HepG2 (cell line): ENCODE measurements around the gene ST6GALNAC4. TPM values are rescaled to one million over a fixed set of nuclear protein-coding genes. Genes with fewer than 3 reads are reported as not detected.

Experiments used
- GABPB1 ChIP-seq: IDR thresholded peaks from 2 replicates; pipeline ENCODE4 v1.6.1; 2016; ENCODE audit warnings: mild to moderate bottlenecking, missing genetic modification reagents, moderate library complexity, missing compliant biosample characterization
- HMG20A ChIP-seq: IDR thresholded peaks from 2 replicates; pipeline ENCODE4 v1.6.1; 2016; ENCODE audit warnings: borderline replicate concordance
- HNRNPLL ChIP-seq: fragments of 200-400 bp; formaldehyde crosslinking; IDR thresholded peaks from 2 replicates; pipeline ENCODE4 v1.6.1; 2017; ENCODE audit warnings: mild to moderate bottlenecking, low read depth, low read length; ENCODE audit not compliant: poor library complexity, severe bottlenecking
- KLF9 ChIP-seq: IDR thresholded peaks from 2 replicates; pipeline ENCODE4 v1.6.1; 2016; ENCODE audit warnings: low read depth
- LRRFIP1 ChIP-seq: sonication (generic); formaldehyde crosslinking; conservative IDR thresholded peaks from 2 replicates; pipeline ENCODE4 v1.4.0; 2020; ENCODE audit warnings: missing genetic modification reagents
- NCOA5 ChIP-seq: sonication (generic); formaldehyde crosslinking; IDR thresholded peaks from 2 replicates; pipeline ENCODE4 v1.4.0; 2020; ENCODE audit warnings: missing genetic modification reagents
- PRDM10 ChIP-seq: sonication (generic); formaldehyde crosslinking; IDR thresholded peaks from 2 replicates; pipeline ENCODE4 v1.4.0; 2020; ENCODE audit warnings: low read depth, missing genetic modification reagents
- RARG ChIP-seq: sonication (generic); formaldehyde crosslinking; IDR thresholded peaks from 2 replicates; pipeline ENCODE4 v1.4.0; 2020; ENCODE audit warnings: low read depth, mild to moderate bottlenecking, missing genetic modification reagents
- SMC3 ChIP-seq: IDR thresholded peaks from 2 replicates; pipeline ENCODE4 v1.6.1; 2011; ENCODE audit warnings: low read length, improper control_type of control experiment
- SSRP1 ChIP-seq: IDR thresholded peaks from 2 replicates; pipeline ENCODE4 v1.6.1; 2016; ENCODE audit warnings: control low read depth
- ZFP82 ChIP-seq: sonication (generic); formaldehyde crosslinking; IDR thresholded peaks from 2 replicates; pipeline ENCODE4 v1.5.1; 2020; ENCODE audit warnings: mild to moderate bottlenecking, missing genetic modification reagents, borderline replicate concordance
- ZNF382 ChIP-seq: sonication (generic); formaldehyde crosslinking; IDR thresholded peaks from 2 replicates; pipeline ENCODE4 v1.5.0; 2020; ENCODE audit warnings: missing genetic modification reagents, mild to moderate bottlenecking, borderline replicate concordance
- ZNF746 ChIP-seq: sonication (generic); formaldehyde crosslinking; IDR thresholded peaks from 2 replicates; pipeline ENCODE4 v1.8.0; 2022; ENCODE audit warnings: mild to moderate bottlenecking, missing genetic modification reagents
- ZNF816 ChIP-seq: sonication (generic); formaldehyde crosslinking; IDR thresholded peaks from 2 replicates; pipeline ENCODE4 v1.8.0; 2022; ENCODE audit warnings: missing genetic modification reagents, mild to moderate bottlenecking, borderline replicate concordance
- polyA plus RNA-seq, 8 experiments: library from polyadenylated mRNA; depleted of rRNA in 3 of 8; stranded (reverse) in 7 of 8; unstranded in 1 of 8; fragments of >200 nt; fragmentation: Illumina TruSeq in 4 of 8; extraction: Trizol in 4 of 8; gene quantifications; 2 replicates each; pipeline versions ENCODE4 v1.2.1 to v1.2.3, GENCODE V29; 2011 to 2016; ENCODE audit warnings: low read depth in 4 of 8, missing spikeins in 1 of 8, mixed read lengths in 1 of 8; ENCODE audit not compliant: insufficient read depth in 1 of 8
- total RNA-seq, 5 experiments: library from RNA; depleted of rRNA; stranded (reverse); fragments of >200 nt; fragmentation: Illumina TruSeq; extraction: Trizol; gene quantifications; 2 replicates each; pipeline ENCODE4 v1.2.3, GENCODE V29; 2016; ENCODE audit warnings: low read depth in 1 of 5
- TF ChIP-seq, protein P1 (sequence below): sonication (generic); formaldehyde crosslinking; IDR thresholded peaks from 2 replicates; pipeline ENCODE4 v1.4.0; 2020; ENCODE audit warnings: missing genetic modification reagents
- TF ChIP-seq, protein P2 (sequence below): IDR thresholded peaks from 2 replicates; pipeline ENCODE4 v1.6.1; 2016; ENCODE audit warnings: missing genetic modification reagents, missing compliant biosample characterization
- TF ChIP-seq, protein P3 (sequence below), 2 experiments: sonication (generic) in 1 of 2; formaldehyde crosslinking in 1 of 2; IDR thresholded peaks; 2 replicates each; pipeline versions ENCODE4 v1.5.1 to v1.6.1; 2011 to 2020; ENCODE audit warnings: borderline replicate concordance in 1 of 2, low read depth in 1 of 2, low read length in 1 of 2, mild to moderate bottlenecking in 1 of 2, missing genetic modification reagents in 1 of 2, moderate library complexity in 1 of 2

ST6GALNAC4 gene
- total and polyA plus RNA-seq, 2 of the 13 experiments (the other 11 are each of a cell fraction or from before 2014, with no cell fraction given): 18.8 to 27.7 TPM

DNA sequence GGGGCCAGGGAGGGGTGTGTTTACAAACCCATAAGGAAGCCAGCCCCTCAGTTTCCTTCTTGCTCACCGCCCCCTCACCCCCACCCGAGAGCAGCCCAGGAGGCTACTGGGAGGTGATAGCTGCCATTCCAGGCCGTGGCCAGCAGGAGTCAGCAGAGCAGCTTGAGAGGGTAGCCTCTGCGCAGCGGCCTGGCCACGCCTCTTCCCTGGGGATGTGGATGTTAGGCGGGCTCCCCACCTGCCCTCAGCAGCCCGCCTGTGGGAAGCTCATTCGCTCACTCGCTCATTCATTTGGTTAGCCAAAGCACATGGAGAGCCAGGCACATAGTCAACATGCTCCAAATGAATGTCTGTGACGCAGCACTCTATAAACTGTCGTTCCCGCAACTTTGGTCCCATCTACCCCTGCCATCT lies 26.9 kb upstream of the ST6GALNAC4 start (continued):
- TF ChIP-seq, protein P1, sequence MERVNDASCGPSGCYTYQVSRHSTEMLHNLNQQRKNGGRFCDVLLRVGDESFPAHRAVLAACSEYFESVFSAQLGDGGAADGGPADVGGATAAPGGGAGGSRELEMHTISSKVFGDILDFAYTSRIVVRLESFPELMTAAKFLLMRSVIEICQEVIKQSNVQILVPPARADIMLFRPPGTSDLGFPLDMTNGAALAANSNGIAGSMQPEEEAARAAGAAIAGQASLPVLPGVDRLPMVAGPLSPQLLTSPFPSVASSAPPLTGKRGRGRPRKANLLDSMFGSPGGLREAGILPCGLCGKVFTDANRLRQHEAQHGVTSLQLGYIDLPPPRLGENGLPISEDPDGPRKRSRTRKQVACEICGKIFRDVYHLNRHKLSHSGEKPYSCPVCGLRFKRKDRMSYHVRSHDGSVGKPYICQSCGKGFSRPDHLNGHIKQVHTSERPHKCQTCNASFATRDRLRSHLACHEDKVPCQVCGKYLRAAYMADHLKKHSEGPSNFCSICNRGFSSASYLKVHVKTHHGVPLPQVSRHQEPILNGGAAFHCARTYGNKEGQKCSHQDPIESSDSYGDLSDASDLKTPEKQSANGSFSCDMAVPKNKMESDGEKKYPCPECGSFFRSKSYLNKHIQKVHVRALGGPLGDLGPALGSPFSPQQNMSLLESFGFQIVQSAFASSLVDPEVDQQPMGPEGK (CRISPR knock-in tag): peak; percentile 71
- TF ChIP-seq HMG20A (CRISPR knock-in tag): no peak
- no peak for TF ChIP-seq ZNF816 (CRISPR knock-in tag)
- no peak for TF ChIP-seq ZFP82 (CRISPR knock-in tag)
- no peak for TF ChIP-seq HNRNPLL
- TF ChIP-seq ZNF746 (CRISPR knock-in tag): no peak
- TF ChIP-seq GABPB1: peak; percentile 57
- TF ChIP-seq KLF9 (CRISPR knock-in tag): no peak
- no peak for TF ChIP-seq LRRFIP1 (CRISPR knock-in tag)
- TF ChIP-seq, protein P2, sequence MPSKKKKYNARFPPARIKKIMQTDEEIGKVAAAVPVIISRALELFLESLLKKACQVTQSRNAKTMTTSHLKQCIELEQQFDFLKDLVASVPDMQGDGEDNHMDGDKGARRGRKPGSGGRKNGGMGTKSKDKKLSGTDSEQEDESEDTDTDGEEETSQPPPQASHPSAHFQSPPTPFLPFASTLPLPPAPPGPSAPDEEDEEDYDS (CRISPR knock-in tag): 0 out of 2 replicates have a peak, but pooled peaks have one; percentile 17
- TF ChIP-seq SMC3: peak; percentile 47; the same call in 1 of the 2 replicates
- TF ChIP-seq NCOA5 (CRISPR knock-in tag): no peak
- no peak for TF ChIP-seq RARG (CRISPR knock-in tag)
- TF ChIP-seq SSRP1: peak; percentile 1; the same call in 1 of the 2 replicates
- no peak for TF ChIP-seq PRDM10 (CRISPR knock-in tag)
- no peak for TF ChIP-seq ZNF382 (CRISPR knock-in tag)
- TF ChIP-seq, protein P3, sequence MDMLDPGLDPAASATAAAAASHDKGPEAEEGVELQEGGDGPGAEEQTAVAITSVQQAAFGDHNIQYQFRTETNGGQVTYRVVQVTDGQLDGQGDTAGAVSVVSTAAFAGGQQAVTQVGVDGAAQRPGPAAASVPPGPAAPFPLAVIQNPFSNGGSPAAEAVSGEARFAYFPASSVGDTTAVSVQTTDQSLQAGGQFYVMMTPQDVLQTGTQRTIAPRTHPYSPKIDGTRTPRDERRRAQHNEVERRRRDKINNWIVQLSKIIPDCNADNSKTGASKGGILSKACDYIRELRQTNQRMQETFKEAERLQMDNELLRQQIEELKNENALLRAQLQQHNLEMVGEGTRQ (IDR thresholded peaks at IDR 0.05; ENCODE audit: low read depth, low read length): no peak
- TF ChIP-seq, protein P3 (CRISPR knock-in tag; IDR thresholded peaks at IDR 0.05; ENCODE audit: borderline replicate concordance): no peak
